Endothelial cell of umbilical vein (primary cell): Measurements from ENCODE around the gene PGS1.

Experiments
- CTCF ChIP-seq, 2 donors: IDR thresholded peaks; 1 replicate in 1 of 2; 2 replicates in 1 of 2; pipeline ENCODE4 v1.5.1; 2011; ENCODE audit warnings: low read length in 2 of 2, mild to moderate bottlenecking in 2 of 2, moderate library complexity in 2 of 2, control low read depth in 1 of 2, inconsistent platforms in 1 of 2, low read depth in 1 of 2; ENCODE audit not compliant: insufficient read depth in 1 of 2; ENCODE audit errors: extremely low read depth in 1 of 2
- EZH2 ChIP-seq: IDR thresholded peaks from 2 replicates; pipeline ENCODE4 v1.6.1; 2012; ENCODE audit warnings: borderline replicate concordance, low read depth, mild to moderate bottlenecking, moderate library complexity, low read length, inconsistent platforms; ENCODE audit not compliant: severe bottlenecking
- POLR2A ChIP-seq: IDR thresholded peaks from 2 replicates; pipeline ENCODE4 v1.6.1; 2012; ENCODE audit warnings: low read depth, mild to moderate bottlenecking, control low read depth, low read length
- POLR2AphosphoS5 ChIP-seq: IDR thresholded peaks from 2 replicates; pipeline ENCODE4 v1.6.1; 2012; ENCODE audit warnings: low read depth, mild to moderate bottlenecking, control low read depth, low read length, moderate library complexity; ENCODE audit not compliant: insufficient read depth
- TF ChIP-seq, protein P1 (sequence below): IDR thresholded peaks from 2 replicates; pipeline ENCODE4 v1.6.1; 2011; ENCODE audit not compliant: insufficient read depth, insufficient read length

- TF ChIP-seq CTCF (IDR thresholded peaks at IDR 0.05; ENCODE audit: extremely low read depth in 1 of 2, insufficient read depth in 1 of 2, low read depth in 1 of 2, low read length in 2 of 2): no peak
- TF ChIP-seq, protein P1, sequence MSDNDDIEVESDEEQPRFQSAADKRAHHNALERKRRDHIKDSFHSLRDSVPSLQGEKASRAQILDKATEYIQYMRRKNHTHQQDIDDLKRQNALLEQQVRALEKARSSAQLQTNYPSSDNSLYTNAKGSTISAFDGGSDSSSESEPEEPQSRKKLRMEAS: no peak
- no peak for TF ChIP-seq EZH2
- no peak for TF ChIP-seq POLR2A
- no peak for TF ChIP-seq POLR2AphosphoS5
These were observed 75.9 kb downstream of the PGS1 start for GRCh38 chr17:78454346-78454745.
